ENCODE data around the gene FSTL5.

Gene FSTL5

DNA sequence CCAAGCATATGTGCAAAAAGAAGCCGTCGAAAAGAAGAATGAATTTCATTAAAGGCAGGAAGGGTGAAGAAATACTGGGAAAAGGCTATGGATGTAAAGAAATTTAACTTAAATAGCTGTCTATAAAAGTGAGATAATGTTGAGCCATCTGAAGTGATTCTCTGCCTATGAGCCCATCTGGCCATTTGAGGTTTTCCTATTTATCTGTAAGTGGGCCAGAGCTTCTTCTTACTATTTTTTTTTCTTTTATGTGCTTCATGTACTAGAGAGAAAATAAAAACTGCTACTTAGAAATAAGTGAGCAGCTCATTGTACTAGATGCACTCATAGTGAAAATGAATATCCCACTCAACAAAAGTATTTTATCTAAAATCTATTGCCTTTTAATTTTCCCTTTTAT lies 725.7 kb downstream of the FSTL5 start:
- no peak for DNase-seq

DNA sequence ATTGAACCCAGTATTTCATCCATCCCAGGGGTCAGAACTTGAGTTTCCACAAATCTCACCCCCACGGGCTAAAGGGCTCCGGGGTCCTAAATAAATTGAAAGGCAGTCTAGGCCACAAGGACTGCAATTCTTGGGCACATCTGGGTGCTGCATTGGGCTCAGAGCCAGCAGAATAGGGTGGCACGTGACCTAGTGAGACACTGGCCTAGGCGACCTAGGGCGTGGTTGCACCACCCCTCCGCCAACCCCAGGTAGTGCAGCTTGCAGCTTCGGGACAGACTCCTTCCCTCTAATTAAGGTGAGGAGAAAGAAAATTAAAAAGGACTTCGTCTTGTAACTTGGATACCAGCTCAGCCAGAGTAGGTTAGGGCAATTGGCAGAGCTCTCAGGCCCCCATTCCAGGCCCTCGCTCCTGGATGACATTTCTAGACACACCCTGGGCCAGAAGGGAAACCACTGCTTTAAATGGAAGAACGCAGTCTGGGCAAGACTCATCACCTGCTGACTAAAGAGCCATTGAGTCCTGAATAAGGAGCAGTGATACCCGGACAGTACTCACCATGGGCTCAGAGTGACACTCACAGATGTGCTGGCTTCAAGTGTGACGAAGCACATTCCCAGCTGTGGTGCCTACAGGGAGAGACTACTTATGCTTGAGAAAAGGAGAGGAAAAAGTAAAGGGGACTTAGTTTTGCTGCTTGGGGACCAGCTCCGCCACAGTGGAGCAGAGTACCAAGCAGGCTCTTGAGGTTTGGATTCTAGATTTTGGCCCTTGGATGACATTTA lies 735.4 kb downstream of the FSTL5 start:
- no peak for DNase-seq

DNA sequence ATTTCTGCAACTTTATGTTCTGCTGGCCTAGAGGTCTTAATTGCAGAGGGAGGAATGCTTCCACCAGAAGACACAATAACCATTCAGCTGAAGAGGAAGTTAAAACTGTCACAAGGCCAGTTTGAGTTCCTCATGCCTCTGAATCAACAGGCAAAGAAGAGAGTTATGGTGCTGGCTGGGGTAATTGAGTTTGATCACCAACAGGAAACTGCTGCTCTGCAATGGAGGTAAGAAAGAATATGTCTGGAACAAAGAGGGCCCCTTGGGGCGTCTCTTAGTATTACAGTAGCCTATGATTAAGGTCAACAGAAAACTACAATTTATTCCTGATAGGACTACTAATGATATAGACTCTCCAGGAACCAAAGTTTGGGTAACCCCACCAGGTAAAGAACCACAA lies 744.0 kb downstream of the FSTL5 start:
- DNase-seq: peak in 1 of 2 experiments; percentile 0

DNA sequence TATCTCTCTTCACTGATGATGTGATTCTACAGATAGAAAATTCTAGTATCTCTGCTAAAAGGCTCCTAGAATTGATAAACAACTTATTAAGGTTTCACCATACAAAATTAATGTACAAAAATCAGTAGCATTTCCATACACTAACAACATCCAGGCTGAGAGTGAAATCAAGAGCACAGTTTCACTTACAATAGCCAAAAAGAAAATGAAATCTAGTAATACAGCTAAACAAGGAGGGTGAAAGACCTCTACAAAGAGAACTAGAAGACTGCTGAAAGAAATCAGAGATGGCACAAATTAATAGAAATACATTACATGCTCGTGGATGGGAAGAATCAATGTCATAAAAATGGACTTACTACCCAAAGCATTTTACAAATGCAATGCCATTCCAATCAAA lies 751.9 kb downstream of the FSTL5 start:
- DNase-seq: no peak

DNA sequence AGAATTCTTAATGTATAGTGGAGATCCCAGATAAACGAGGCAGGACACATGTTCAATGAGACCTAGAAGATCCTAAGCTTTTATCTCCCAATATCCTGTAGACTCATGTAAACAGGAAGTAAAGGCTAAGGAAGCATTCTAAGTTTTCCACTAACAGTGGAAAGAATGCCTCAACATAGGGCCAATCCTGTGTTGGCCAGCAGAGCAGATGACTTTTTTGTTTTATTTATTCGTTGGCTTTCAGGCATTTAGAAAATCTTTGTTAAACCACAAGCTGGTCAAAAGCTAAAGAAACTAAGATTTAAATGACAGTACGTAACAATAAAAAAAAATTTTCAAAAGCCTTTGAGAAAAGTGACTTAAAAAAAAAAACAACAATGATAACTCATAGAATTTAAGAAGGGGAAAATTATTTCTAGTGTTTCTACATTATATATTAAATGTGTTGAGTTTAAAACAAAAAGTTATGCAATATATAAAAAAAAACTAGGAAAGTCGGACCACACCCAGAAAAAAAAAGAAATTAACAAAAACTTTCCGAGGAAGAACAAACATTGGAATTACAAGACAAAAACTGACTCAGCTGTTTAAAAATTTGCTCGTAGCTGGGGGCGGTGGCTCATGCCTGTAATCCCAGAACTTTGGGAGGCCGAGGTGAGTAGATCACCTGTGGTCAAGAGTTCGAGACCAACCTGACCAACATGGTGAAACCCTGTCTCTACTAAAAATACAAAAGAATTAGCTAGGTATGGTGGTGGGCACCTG lies 759.3 kb downstream of the FSTL5 start:
- DNase-seq: no peak

DNA sequence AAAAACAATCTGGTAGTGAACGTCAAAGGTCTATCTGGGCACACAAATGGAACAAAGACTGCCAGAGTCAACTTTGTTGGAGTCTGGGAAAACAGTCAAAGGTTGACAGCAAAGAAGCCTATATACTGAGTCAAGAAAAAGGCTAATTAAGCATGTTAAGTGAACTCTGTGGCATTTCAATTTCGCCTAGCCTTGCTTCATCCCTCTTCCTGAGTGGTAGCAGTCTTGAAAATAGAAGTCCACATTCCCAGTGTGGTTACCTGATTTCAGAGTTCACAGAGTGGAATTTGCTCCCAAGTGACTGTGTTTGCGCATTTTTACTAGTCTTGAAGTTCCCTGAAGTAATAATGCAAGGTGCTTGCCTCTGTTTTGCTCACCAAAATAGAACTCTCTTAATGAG lies 760.0 kb downstream of the FSTL5 start:
- DNase-seq: no peak

DNA sequence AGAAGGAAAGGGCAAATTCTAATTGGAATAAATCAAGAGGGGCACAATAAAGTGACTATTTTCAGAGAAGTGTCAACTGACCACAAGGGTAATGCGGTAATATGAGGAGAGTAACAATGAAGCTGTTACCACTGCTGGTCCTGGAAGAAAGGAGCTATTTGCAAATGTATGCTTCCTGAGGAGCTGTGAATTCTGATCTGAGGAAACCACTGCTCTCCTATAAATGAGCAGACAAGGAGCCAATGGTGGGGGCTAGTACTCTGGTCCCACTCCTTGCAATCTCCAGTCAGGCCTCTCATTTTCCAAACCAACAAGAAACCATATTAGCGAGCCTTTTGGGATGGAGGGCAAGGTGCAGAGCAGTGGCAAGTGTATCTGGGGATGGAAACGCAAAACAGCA lies 770.2 kb downstream of the FSTL5 start:
- no peak for DNase-seq

DNA sequence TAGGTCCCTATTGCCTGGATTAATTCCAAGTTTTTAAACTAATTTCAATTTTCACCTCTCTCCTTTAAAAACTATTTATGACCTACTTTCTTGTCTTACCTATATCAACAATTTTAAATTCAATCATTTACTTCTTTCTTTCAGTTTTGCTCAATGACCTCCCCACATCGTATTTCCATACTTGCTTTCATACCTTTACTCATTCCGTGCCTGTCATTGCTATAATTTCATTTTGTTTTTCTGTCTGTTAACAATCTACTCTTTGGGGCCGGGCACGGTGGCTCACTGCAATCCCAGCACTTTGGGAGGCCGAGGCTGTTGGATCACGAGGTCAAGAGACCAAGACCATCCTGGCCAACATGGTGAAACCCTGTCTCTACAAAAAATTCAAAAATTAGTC lies 781.1 kb downstream of the FSTL5 start:
- DNase-seq: no peak

DNA sequence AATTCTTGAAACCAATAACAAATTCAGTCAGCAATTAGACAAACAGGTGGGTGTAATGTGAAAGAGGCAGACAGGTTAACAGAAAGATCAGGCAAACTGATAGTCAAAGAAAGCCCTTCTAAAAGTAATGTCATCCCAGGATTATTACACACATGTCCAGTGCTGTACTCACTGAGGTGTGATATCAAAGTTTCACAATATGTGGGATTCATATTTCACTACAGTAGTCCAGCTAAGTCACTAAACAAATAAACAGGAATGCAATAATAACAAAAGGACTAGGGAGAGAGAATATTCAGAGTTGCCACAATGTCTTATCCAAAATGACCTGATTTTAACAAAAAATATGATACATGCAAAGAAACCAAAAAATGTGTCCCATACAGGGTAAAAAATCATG lies 787.5 kb downstream of the FSTL5 start:
- no peak for DNase-seq

DNA sequence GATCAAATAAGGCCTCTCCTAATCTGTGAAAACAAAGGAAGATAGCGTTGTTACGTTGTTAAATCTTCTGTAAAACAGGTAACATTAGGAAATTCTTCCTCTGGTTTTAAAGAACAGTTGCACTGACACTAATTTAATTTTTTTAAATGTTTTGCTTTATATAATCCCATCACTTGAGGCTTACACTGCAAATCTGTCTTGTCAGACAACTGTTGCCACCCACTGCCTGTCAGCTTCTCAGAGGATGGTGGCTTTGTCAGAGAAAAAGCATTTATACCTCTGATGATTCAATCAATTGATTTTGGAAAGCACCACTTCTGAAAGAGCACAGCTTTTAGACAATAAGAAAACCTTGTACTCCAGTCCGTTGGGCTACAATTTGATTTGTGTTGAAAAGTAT lies 799.1 kb downstream of the FSTL5 start:
- DNase-seq: no peak

DNA sequence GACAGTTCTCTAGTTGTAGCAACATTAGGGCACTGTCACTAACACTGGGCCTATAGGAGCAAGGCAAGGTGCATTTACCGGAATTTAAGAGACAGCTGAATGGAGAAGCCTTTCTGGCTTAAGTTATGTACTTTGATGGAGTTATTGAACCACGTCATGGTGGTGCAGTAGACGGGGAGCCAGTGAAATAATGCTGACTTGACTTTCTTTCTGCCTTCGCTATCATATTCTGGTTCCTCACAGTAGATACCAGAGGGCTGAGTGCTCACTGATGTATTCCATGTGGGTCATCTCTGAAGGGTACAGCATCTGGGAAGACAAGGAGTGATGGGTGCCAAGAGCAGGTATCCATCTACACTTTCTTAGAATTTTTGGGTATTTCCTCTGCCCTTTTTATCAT lies 802.8 kb downstream of the FSTL5 start:
- no peak for DNase-seq

DNA sequence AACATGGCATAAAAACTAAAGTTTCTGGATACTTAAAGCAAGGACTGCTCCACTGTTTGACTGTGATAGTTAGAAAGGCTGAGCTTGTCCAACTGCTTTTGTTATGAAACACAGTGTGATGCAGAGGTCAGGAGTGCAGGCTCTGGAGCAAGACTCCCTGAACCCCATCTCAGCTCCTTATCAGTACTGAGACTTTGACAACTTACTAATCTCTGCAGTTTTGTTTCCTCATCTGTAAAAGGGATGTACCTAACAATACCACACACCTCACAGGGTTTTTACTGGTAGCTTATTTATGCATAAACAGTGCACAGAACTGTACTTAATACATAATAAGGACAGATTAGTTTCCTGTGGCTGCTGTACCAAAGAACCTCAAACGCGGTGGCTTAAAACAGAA lies 804.3 kb downstream of the FSTL5 start:
- DNase-seq: no peak

DNA sequence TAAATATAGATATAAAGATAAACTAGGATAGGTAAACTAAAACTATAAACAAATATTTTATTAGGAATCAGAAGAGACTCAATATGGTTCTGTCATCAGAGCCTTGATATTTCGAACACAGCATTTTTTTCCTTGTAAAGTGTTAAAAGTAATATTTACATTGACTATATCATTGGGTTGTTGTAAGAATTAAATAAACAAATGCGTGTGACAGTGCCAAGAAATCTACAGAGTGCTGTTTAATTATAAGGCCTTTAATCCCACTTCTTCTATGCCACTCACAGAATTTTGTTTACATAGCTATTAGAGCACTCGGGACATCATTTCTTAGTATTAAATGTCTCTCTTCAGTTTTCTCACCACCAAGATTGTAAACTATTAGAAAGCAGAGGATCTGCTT lies 807.4 kb downstream of the FSTL5 start:
- no peak for DNase-seq

DNA sequence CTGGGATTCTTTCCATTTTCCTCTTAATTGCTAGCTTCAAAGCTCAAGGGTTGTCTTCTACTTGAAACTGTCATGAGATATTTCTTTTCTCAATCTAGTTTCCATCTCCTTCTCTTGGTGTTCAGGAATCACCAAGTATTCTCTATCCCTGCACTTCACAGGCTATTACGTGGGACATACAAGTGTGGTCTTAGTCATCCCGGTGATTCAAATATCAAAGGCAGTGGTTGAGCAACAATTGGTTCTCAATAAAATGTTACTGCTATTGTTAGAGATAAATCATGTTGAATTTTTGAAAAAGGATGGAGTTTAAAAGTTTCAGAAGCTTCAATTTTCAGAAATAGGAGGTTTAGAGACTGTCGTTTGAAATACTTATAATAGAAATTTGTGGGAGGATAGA lies 812.9 kb downstream of the FSTL5 start:
- no peak for DNase-seq

DNA sequence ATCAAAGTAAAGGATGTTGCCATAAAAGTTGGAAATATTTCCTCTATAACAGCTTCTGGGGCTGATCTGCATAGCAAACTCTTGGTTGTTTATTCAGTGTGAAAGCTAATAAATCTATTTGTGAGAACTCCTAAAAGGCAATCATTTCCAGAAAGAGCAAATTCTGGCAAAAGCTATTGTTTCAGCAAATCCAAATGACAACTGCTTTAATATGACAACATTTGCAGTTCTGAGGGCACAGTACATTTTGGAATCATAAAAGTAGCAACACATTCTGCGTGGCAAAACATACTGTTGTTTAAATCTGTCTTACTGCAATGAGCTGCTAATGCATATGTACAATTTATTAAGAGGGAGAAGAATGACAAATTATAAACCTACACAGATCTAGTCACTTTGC lies 818.1 kb downstream of the FSTL5 start:
- no peak for DNase-seq

DNA sequence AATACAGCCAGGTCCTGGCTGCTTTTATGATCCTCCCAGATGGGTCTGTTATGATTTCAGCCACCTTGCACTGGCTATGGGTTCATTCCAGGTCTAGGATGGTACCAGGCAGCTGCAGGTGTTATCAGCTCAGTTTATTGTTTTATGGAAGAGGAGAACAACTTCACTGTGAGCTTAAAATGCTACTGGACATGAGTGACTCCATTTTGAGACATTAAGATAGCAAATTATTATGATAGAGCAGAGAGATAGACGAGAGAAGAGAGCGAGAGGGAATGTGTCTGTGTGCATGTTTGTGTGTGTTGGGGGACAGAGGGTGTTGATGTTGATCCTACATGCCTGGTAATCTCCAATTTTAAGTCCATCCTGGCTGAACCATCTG lies 820.2 kb downstream of the FSTL5 start:
- no peak for DNase-seq

DNA sequence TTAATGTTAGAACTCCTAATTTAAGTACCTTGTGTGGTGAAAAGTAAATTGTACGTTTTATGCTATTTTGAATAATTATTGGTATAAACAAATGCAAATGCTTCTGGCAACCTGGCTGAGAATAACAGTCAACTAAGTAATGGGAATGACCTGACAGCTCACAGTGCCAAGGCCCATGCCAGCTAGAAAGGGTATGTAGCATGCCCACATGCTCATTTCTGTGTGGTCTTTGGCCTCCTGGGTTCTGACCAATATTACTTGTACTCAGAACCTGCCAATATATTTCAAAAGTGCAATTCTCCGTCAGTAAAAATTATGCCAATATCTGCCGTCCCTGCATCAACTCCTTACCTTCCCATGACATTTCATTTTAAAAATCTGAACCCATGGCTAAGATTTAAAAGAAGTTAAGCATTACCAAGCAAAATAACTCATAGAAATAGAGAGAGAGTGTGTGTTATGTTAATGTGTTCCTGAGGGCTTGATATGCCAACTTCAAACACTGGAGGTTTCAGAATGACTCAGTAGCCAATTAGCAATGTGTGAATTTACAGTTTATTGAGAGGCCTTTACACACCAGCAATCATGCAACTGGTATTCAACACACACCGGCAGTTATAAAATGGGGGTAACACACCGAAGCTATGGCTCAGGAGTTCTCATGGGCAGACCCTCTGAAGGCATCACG lies 820.8 kb downstream of the FSTL5 start:
- no peak for DNase-seq

DNA sequence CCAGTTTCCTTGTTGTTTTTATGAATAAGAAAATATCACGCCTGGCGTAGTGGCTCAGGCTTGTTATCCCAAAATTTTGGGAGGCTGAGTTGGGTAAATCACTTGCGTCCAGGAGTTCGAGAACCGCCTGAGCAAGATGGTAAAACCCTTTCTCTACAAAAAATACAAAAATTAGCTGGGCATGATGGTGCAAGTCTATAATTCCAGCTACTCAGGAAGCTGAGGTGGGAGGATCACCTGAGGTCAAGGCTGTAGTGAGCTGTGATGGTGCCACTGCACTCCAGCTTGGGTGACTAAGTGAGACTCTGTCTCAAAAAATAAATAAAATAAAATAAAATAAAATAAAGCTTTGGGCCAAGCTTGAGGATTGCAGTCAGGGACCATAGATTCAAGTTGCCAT lies 827.2 kb downstream of the FSTL5 start:
- no peak for DNase-seq

DNA sequence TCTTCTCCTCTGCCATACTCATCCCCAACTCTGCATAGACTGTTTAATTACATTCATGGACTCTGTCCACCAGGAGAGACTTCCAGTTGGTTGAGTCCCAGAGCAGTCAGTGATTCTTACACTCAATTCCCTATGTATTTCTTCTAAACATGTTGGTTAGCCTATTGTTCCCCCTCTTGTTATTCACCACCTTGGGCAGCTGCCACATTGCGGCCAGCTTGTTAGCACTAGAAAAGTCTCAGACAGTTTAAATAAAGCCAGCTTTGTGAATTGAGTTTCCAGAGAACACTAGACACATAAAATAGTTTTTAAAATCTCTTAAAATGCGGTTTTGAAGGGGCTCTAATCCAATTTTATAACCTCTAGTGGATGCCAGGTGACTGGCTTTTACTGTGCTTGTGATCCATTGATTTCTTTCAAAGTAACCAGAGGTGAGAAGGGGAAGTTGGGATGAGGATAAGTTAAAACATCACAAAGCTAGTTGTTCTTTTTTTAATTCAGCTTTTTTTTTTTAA lies 827.7 kb downstream of the FSTL5 start:
- no peak for DNase-seq

All from NCI-H526 (cell line).